GM18951 (cell line): ENCODE data around the gene CNST.

Experiments used
- POLR2A ChIP-seq: IDR thresholded peaks from 4 replicates; pipeline ENCODE4 v1.6.1; 2011; ENCODE audit warnings: mild to moderate bottlenecking; ENCODE audit not compliant: insufficient read length, insufficient read depth; ENCODE audit errors: extremely low read depth
- in situ Hi-C: fragments of 300-500 bp; cut with MboI; formaldehyde crosslinking; loops from one replicate; pipeline ENCODE4 v1.12.0; 2022; ENCODE audit warnings: low sequenced_read_pairs, mixed read lengths, inconsistent platforms; ENCODE audit not compliant: unreplicated experiment

Gene CNST

DNA sequence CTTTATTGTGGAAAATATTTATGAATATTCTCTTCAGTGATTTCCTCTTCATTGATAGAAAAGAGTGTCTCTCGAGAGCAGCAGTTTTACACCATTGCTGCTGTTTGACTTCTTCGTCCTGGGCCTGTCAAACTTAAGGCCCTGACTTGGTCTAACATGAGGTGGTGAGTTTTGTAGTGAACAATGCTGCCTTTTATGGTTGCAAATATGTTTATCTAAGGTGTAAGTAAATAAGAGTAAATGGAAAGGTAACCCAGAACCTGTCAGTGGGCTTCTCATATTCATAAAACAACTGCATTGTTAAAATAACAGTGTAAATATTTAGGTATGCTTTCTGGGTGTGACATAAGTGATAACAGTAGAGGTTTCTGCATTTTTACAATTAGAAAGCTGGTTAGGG, 95.2 kb downstream of the CNST start:
- no peak for TF ChIP-seq POLR2A
- in situ Hi-C loops, result no loop called here

DNA sequence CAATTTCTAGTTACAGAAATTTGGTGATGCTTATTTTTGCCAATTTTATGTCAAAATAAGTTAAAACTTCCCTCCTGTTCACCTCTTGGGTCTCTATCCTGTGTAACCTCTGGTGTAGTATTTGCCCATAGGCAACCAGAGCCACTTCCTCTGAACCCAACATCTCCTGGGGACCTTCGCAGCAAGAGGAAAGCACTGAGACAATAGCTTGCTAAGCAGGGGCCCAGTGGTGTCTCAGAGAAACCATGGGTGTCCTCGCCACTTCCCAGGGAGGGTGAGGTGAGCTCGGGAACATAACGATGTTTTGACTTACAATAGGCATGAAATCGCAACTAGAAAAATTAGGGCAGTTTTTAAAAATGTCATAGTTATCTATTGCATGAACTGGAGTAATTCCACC, 101.5 kb downstream of the CNST start:
- no peak for TF ChIP-seq POLR2A
- in situ Hi-C loops, result no loop called here

DNA sequence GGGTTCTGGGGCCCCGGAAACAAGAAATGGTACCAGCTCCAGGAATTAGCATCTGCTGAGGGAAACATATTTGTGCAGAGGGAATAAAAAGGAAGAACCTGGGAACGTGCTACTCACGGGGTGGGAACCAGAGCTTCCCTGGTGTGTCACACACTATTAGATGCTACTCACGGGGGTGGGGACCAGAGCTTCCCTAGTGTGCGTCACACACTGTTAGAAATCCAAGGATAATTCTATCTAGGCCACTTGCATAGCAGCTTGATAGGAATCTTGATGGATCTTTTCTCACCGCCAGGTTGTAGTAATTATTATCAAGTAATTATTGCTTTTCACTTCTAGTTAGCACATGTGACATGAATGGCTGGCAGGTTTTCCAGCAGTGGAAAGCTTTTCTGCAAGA, 103.4 kb downstream of the CNST start:
- TF ChIP-seq POLR2A, result no peak
- in situ Hi-C loops, result no loop called here

DNA sequence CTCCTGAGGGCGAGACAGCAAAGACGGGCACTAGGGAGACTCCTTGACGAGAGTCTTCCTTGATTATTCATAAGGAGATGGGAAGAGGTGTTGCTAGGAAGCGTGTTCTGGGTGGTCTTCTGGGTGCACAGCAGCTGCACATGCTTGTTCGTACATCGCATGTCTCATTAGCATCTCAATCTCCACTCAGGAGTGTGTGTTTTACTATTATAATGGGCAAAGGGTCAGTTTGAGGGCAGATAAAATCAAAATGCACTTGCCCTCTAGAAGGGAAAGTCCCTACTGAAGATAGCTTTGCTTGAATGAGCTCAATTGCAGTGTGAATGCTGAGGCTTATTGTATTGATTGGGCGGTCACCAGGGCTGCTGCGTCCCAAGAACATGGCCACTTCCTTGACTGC, 107.8 kb downstream of the CNST start:
- TF ChIP-seq POLR2A, result no peak
- in situ Hi-C loops, result no loop called here

DNA sequence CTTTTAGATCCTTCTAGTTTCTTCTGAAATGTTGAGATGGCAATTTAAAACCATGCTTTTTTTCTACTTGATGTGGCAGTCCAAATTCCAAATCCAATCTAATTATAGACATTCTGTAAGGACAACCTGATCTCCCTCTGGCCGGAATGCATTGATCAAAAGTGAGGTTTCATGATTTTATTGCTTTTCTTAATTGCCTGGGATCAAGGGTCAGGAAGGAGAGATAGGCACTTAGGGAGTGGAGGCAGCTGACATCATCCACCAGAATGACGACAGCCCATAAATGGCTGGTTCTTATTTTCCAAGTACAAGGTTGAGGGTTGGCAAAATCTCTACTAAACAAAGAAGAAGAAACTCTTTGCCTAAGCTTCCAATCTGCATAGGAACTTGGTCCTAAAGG, 111.6 kb downstream of the CNST start:
- in situ Hi-C loops, result no loop called here
- no peak for TF ChIP-seq POLR2A

DNA sequence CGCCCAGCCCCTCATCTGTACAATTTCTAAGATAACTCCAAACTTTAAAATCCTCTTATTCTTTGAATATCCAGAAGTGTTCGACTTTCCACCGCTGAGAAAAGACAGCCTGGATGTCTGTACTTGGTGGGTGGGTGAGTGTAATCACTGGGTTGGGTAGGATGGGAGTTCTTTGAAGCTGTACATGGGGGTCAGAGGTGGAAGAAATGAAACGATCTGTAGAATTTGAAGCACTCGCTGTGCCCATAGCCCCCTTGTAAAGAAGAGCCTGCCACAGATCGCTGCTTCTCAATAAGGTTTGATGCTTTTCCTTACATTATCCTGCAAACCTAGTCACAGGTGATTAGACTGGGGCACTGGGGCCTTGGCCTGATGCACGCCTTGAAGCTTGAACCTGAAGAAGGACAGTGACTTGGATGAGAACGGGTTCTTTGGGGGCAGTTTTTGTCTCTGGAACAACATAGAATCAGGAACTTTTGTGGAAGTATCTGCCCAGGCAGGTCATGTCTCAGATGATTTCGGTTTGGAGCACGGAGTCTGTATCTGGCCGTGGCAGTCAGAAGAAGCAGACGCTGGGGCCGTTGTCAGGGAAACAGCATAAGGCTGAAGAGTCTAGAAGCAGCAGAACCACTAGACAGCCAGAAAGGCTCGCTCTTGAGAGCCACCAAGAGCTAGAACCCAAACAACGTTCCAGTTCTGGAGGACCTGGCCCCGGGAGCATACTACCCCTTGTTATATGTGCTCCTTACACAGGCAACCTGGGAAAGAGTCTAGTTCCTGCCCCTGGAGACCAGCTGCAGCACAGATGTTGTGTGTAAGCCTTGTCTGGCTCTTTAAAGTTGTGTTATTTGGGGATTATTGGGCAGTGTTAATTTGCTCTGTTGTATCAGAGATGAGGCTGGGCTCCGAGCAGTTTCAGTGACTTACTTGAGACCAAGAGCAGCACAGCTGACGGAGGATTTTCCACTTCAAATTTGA, 112.8 kb downstream of the CNST start:
- no peak for TF ChIP-seq POLR2A
- in situ Hi-C loops, result no loop called here

DNA sequence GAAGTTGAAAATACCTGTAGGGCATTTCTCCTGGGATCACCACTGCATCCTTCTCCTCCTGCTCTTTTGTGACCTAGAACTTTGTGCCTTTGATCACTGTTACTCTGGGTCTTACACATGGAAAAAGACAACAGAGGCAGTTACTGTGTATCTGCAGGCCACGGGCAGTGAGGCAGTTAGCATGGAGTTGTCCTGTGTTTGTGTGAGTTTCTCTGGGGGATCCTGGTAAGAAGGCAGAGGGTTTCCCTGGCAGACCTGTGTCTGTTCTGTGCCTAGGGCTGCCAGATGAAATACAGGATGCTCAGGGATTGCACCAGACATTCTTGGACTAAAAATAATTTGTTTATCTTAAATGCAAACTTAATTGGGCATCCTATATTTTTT, 113.5 kb downstream of the CNST start:
- in situ Hi-C loops, result no loop called here
- TF ChIP-seq POLR2A, result no peak

DNA sequence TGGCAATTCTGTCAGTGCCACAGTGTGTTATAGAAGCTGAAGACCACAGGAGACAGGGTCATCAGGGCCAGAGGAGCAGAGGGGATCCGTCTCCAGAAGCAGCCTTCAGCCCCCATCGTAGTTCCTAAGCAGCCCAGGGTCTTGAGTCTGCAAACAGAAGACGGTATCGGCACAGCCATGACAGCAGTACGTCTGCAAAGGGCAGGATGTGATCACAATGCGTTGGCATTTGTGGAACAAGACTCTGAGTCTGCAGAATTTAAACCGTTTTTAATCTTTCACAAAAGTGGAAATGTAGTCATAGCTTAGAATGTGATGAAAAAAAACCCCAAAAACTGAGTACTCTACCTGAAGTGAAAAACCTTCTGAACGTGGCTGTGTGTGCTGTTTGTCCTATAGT, 113.9 kb downstream of the CNST start:
- in situ Hi-C loops, result no loop called here
- no peak for TF ChIP-seq POLR2A

DNA sequence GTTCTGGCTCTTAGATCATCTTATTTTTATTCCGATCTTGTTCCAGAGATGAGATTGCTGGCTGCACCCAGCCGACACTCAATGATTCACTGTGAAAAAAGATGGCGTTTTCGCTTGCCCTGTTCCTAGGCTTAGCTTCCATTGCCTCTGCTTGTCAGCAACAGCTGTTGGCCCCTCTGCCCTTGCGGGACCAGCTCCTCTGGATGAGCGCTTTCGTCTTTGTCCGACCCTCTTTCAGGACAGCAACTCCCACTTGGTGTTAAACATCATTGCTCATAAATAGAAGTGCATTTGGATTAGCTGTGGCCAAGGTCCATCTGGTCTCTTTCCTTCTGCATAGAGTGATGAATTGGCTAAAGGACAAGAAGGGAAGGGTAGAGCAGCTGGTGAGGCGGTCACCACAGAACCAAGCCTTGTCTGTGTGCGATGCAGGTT, 114.5 kb downstream of the CNST start:
- no peak for TF ChIP-seq POLR2A
- in situ Hi-C loops, result no loop called here

DNA sequence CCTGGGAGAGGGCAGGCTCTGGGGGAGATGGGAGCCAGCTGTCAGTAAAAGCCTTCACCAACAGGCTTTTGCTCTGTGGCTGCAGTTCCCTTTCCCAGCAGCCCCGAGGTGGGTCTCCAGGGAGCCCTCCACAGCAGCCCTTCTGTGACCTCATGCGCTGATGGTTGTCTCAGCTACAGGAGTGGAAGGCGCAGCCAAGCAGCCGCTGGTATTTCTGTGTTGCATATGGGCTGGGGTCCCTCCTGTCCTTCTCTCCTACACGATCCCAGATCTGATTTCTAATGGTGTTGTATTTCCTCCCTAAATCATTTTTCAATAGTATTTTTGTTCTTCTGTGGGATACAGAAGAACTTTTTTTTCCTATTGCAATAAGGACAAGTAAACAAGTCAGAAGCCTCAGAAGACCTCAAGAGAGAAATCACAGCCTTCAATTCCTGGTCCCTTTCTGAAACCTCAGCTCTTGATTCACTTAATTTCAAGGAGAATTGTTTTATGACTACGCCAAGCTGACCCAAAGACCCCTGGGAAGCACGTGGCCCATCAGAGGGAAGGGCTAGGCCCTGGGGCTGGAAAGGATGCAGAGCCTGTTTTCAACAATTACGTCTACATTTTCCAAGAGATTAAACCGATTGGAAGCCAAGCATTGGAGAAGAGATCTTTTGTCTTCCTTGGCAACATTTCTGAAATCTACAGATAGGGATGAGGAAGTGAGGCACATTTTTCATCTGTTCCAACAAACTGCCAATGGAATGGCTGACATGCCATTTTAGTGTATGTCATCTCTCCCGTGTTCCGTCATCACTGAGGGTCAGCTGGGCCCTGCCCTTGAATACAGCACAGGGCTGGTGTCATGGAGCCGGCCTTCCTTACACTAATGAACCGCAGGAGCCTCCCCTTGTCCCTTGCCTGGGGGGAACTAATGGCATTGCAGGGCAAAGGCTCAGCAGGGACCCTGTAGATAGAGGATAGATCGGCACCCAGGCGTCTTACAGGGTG, 115.9 kb downstream of the CNST start:
- no peak for TF ChIP-seq POLR2A
- in situ Hi-C loops, result no loop called here

DNA sequence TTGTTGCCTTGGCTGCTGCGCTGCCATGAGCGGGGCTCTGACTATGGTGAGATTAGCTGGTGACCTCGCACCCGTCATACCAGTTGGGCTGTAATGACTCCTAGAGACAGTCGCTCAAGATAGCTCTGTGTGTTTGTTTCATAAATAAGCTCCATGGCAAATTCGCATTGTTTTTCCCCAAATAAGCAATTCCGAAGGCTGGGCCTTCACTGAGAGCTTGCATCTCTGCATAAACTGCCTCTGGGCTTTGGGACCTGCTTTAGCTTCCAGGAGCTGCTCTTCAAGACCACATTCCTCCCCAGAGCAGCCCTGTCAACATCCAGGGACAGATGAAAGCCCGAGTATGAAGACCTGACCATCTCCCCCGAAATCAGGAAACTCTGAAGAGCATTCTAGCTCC, 117.3 kb downstream of the CNST start:
- in situ Hi-C loops, result no loop called here
- TF ChIP-seq POLR2A, result no peak

DNA sequence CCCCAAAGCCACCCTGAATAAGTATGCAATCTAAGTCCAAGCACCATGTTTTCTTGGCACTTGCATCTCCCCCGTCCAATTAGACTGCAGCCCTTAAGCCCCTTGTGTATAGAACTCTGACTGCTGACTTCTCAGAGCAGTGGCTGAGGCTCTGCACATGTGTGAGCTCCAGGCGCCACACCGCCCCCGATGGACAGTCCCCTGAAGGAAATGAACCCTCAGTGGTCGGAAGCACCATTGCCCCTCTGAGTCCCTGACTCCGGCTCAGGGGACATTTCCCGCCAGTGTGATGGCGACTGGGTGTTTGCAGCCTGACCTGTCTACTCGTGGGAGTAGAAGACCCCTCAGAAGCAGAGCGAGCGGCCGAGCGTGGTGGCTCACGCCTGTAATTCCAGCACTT, 120.7 kb downstream of the CNST start:
- in situ Hi-C loops, result no loop called here
- no peak for TF ChIP-seq POLR2A

DNA sequence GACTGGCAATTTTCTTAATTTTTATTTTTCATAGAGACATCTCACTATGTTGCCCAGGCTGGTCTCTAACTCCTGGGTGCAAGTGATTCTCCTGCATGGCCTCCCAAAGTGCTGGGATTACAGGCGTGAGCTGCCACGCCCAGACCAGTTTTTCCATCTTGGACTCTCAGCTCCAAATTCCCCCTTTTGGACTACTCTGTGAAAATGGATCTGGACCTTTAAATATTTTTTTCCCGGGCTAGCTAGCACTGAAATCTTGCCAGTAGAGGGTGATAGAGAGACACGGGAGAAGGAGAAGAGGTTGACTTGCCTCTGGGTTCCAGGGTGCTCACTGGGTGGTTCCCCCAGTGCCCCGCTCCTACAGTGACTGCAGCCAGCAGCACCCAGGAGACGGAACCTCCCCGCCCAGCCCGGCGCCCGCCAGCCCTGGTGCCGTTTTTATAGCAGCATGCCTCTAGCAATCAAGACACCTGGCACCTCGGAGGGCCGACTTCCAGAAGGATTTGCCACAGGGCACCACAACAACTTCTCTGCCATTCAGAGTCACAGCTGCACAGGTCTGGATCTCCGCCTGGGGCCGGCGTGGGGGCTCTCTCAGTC, 123.3 kb downstream of the CNST start:
- no peak for TF ChIP-seq POLR2A
- in situ Hi-C loops, result no loop called here

DNA sequence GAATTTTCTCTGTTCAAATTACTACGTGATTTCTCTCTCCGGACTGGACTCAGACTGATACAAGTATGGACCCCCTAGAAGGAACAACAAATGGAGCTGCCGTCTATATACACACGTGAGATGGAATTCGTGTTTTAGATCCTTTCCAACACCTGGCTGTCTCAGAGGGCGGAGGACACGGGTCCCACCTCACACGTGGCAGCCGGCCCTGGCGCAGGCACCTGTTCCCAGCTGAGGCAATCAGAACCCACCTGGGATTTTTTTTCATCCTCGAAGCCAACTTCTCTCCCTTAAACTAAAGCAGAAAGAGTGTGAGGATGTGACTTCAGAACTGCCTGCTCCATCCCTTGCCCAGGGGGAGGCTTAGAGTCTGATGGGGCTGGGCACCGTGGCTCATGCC, 123.8 kb downstream of the CNST start:
- no peak for TF ChIP-seq POLR2A
- in situ Hi-C loops, result no loop called here
